Heart left ventricle (tissue), 16 donors: Measurements from ENCODE around the gene LAMB4. TPM values are rescaled to one million over a fixed set of nuclear protein-coding genes. Genes with fewer than 3 reads are reported as not detected.

Experiments used
- ATAC-seq, 4 donors: fragments of 200-7000 bp; cut with Tn5 transposase; one replicate each; pipeline ENCODE4 v1.9.1; 2020 to 2022; ENCODE audit warnings: moderate library complexity in 4 of 4, mild to moderate bottlenecking in 3 of 4, moderate number of reproducible peaks in 1 of 4
- DNase-seq, 5 donors: peaks; one replicate each; pipeline ENCODE4 v3.0.0-alpha.2; 2020
- H3K27ac ChIP-seq, 12 donors: fragments of 200-600 bp; sonication (generic) in 4 of 12; one replicate each; pipeline versions ENCODE4 v1.5.0 to v1.8.0; 2016 to 2022; ENCODE audit warnings: mild to moderate bottlenecking in 2 of 12
- H3K27me3 ChIP-seq, 9 donors: fragments of 200-600 bp; sonication (generic) in 2 of 9; one replicate each; pipeline versions ENCODE4 v1.5.1 to v1.8.0; 2016 to 2022; ENCODE audit warnings: mild to moderate bottlenecking in 3 of 9
- H3K36me3 ChIP-seq, 9 donors: fragments of 200-600 bp; sonication (generic) in 2 of 9; one replicate each; pipeline versions ENCODE4 v1.5.0 to v1.8.0; 2018 to 2022; ENCODE audit warnings: mild to moderate bottlenecking in 2 of 9
- H3K4me1 ChIP-seq, 12 donors: fragments of 200-600 bp; sonication (generic) in 4 of 12; one replicate each; pipeline versions ENCODE4 v1.5.0 to v1.8.0; 2016 to 2022; ENCODE audit warnings: mild to moderate bottlenecking in 3 of 12
- H3K4me3 ChIP-seq, 12 donors: fragments of 200-600 bp; sonication (generic) in 4 of 12; one replicate each; pipeline versions ENCODE4 v1.5.0 to v1.8.0; 2017 to 2022; ENCODE audit warnings: mild to moderate bottlenecking in 9 of 12, moderate library complexity in 4 of 12
- H3K9me3 ChIP-seq, 12 donors: fragments of 200-600 bp; sonication (generic) in 4 of 12; one replicate each; pipeline versions ENCODE4 v1.5.0 to v1.8.0; 2016 to 2022; ENCODE audit warnings: mild to moderate bottlenecking in 1 of 12
- POLR2A ChIP-seq, 2 donors: fragments of 450-650 bp; IDR thresholded peaks; one replicate each; pipeline ENCODE4 v1.6.1; 2017; ENCODE audit warnings: antibody characterized with exemption in 2 of 2, mild to moderate bottlenecking in 2 of 2, moderate library complexity in 2 of 2
- WGBS, 4 donors: extraction: QIAGEN DNeasy Blood & Tissue Kit in 2 of 4; methylation state at CpG; one replicate each; pipeline versions ENCODE4 v1.1.5 to v1.1.7; 2013 to 2018; 5-methylcytosine and 5-hydroxymethylcytosine counted together
- intact Hi-C, 10 donors: fragments of 100-400 bp; cut with DNase I; formaldehyde crosslinking; loops; one replicate each; pipeline versions ENCODE4 v1.11.1 to v1.14.2; 2022
- polyA plus RNA-seq, 2 donors: library from polyadenylated mRNA; stranded (reverse); fragments of 200-250 nt; gene quantifications; one replicate each; pipeline ENCODE4 v1.2.3, GENCODE V29; 2013
- total RNA-seq, 9 donors: library from RNA; depleted of rRNA in 2 of 9; stranded (reverse); fragments of >200 nt in 2 of 9; fragmentation: NEBNext Ultra II Directional in 3 of 9; extraction: Animal tissue kit (Norgen Biotek cat#: 25700) in 3 of 9; gene quantifications; one replicate each; pipeline versions ENCODE4 v1.1.0 to v1.2.4, GENCODE V29; 2016 to 2023
- TF ChIP-seq, protein P1 (sequence below), 12 donors: fragments of 200-600 bp; sonication (generic) in 4 of 12; IDR thresholded peaks; one replicate each; pipeline versions ENCODE4 v1.5.0 to v1.8.0; 2018 to 2022; ENCODE audit warnings: antibody characterized with exemption in 12 of 12, mild to moderate bottlenecking in 5 of 12
- donor health status: ischemic (EF 13 %, LVEDD 7.1; RV severe dilation, severe dysfunction).
- donor health status: healthy with polysubstance abuse.
- donor health status: DM: no; HTN: yes; CAD: no.
- donor health status: DM: no; HTN: no; CAD: no.
- donor health status: ischemic (EF 25% LVEDD 6.9; RV normal size, moderate dysfunction).
- donor health status: ischemic (EF 25% LVEDD 5.7; RV mildly dilated, moderate dysfunction).
- donor health status: healthy.
- donor health status: DM: yes; HTN: yes; CAD: no.
- donor health status: ischemic (EF 35%, LVEDD 5.7; RV mildly dilated, moderate dysfunction).
- donor health status: nonischemic (EF 11% LVEDD 7.7; RV severe dilation, severe dysfunction).
- donor health status: DM: yes; HTN: yes; CAD: no.
- donor health status: PGD.
- donor health status: ischemic (EF 29% LVEDD 5.4; RV normal size, mild dysfunction).
- donor health status: nonischemic (EF 23%, LVEDD 6.1; RV moderate dilation, normal function).

The LAMB4 gene
- total and polyA plus RNA-seq, 11 donors = 0.19 to 0.31 (median 0.26) TPM; not detected in 4

DNA sequence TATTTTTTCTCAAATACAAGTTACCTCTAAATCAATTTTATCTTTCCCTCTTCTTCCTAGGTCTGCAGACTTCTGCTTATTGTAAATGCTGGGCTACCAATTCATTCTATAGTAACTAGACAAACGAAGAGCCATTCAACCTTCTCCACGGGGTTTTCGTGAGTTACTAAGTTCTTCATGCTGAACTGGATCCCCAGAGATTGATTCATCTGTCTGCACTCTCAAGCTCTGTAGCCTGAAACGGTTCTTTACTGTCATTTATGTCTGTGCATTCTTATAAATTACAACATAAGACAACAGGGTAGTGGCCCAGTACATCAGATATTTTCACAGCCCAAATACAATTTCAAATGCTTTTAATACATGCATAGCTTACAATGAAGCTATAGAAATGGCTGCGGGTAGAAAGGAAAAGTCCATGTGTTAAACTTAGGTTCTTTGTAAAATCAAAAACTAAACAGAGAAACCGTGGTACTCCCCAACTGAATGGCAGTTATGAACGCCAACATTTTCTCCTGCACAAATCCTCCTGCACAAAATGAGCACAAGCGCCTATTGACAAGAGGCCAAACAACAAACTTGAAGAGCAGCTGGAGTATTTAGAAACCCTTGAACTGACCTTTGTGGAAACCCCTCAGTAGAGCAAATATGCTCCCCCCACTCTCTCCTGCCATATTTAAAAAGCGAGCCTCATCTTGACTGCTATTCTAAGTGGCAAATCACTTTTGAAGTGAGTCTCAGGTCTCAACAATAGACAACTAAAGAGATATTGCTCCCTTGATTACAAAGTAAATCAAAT, 147.9 kb downstream of the LAMB4 start:
- H3K27ac ChIP-seq = peak overlapping the region in 2 of 12 donors; percentile 2 to 66
- peaks cover 0 to 91% (median 66%) of the 10 kb centered on the region in 9 donors for H3K36me3 ChIP-seq
- peaks cover 0 to 24% (median 14%) of the 10 kb centered on the region in 12 donors for H3K4me1 ChIP-seq
- DNase-seq (no peak), ATAC-seq (peak in 1 of 4 donors; percentile 35)
- intact Hi-C loops = no loop called here
- TF ChIP-seq, protein P1, sequence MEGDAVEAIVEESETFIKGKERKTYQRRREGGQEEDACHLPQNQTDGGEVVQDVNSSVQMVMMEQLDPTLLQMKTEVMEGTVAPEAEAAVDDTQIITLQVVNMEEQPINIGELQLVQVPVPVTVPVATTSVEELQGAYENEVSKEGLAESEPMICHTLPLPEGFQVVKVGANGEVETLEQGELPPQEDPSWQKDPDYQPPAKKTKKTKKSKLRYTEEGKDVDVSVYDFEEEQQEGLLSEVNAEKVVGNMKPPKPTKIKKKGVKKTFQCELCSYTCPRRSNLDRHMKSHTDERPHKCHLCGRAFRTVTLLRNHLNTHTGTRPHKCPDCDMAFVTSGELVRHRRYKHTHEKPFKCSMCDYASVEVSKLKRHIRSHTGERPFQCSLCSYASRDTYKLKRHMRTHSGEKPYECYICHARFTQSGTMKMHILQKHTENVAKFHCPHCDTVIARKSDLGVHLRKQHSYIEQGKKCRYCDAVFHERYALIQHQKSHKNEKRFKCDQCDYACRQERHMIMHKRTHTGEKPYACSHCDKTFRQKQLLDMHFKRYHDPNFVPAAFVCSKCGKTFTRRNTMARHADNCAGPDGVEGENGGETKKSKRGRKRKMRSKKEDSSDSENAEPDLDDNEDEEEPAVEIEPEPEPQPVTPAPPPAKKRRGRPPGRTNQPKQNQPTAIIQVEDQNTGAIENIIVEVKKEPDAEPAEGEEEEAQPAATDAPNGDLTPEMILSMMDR (IDR thresholded peaks at IDR 0.05) = no peak
- no peak for TF ChIP-seq POLR2A (IDR thresholded peaks at IDR 0.05)
- H3K4me3 ChIP-seq = no peak overlapping the region
- 67 to 73% (median 69%) methylated on average over 9 of the region's 9 CpGs for WGBS, 4 donors
- no peaks in the 10 kb centered on the region for H3K9me3 ChIP-seq
- H3K27me3 ChIP-seq = no peaks in the 10 kb centered on the region

DNA sequence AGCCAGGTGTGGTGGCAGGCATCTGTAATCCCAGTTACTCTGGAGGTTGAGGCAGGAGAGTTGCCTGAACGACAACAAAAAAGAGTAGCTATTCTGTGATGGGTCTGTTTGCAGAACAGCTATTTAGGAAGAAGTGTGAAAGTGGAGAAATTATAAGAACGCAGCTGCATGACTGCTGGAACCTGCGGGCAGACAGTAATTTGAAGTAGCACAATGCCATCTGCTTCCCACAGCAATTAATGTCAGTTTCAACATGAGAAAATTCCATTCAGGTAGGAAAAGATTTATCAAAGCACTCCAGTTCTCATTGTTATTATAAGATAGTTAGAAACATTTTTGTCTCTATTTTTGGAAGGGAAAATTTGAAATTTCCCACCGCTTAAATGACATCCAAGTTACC, 148.7 kb downstream of the LAMB4 start:
- TF ChIP-seq POLR2A (IDR thresholded peaks at IDR 0.05) = no peak
- TF ChIP-seq, protein P1 (IDR thresholded peaks at IDR 0.05) = no peak
- Histone ChIP-seq H3K9me3 (no peaks in the 10 kb centered on the region), H3K27me3 (no peaks in the 10 kb centered on the region), H3K36me3 (peaks cover 0 to 88% (median 61%) of the 10 kb centered on the region in 9 donors), H3K4me1 (peaks cover 0 to 24% (median 14%) of the 10 kb centered on the region in 12 donors), H3K27ac (no peak overlapping the region), H3K4me3 (no peak overlapping the region)
- intact Hi-C loops = no loop called here
- WGBS, 4 donors = 66 to 90% (median 79%) methylated on average over 4 of the region's 4 CpGs
- ATAC-seq (no peak), DNase-seq (no peak)

DNA sequence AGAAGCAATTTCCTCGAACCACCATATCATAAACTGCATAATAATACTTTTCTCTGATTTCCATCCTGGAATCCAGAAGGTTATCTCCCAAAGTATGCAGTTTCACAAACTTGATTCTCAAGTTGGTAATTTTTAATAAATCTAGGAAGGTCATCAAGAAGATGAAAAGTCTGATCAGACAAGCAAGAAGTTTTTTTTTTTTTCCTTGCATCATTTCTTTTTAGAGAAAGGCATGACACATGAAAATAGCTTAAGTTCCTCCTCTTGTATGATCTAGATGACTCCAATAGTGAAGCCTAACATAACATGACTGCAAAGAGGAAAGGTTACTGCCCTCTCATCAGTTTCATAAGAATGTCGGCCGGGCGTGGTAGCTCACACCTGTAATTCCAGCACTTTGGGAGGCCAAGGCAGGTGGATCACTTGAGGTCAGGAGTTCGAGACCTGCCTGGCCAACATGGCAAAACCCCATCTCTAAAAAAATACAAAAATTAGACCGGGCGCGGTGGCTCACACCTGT, 149.4 kb downstream of the LAMB4 start:
- Histone ChIP-seq H3K4me1 (peaks cover 0 to 24% (median 14%) of the 10 kb centered on the region in 12 donors), H3K9me3 (no peaks in the 10 kb centered on the region), H3K27ac (no peak overlapping the region), H3K4me3 (no peak overlapping the region), H3K27me3 (no peaks in the 10 kb centered on the region), H3K36me3 (peaks cover 0 to 88% (median 66%) of the 10 kb centered on the region in 9 donors)
- 86 to 98% (median 96%) methylated on average over 8 of the region's 8 CpGs for WGBS, 4 donors
- no peak for TF ChIP-seq POLR2A (IDR thresholded peaks at IDR 0.05)
- TF ChIP-seq, protein P1 (IDR thresholded peaks at IDR 0.05) = no peak
- ATAC-seq = no peak
- DNase-seq = no peak
- intact Hi-C loops = no loop called here

DNA sequence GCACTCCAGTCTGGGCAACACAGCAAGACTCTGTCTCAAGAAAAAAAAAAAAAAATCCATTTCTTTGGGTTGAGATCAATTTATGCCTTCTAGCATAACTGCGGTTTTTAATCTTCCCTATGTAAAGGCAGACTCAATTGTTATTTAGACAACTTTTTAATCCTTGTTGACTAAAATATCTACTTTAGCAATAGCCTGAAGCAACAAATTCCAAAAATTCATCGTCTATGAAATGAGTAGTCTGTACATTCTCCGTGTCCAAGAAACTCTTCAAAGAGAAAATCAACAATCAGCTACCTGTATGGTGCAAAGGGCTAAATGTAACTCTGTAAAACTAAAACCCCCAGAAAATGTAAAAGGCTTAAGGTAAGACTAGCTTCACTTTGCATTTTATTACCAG, 150.0 kb downstream of the LAMB4 start:
- 92 to 98% (median 96%) methylated on average over 3 of the region's 3 CpGs for WGBS, 4 donors
- DNase-seq = no peak
- intact Hi-C loops = no loop called here
- ATAC-seq = no peak
- H3K9me3 ChIP-seq = no peaks in the 10 kb centered on the region
- TF ChIP-seq, protein P1 (IDR thresholded peaks at IDR 0.05) = no peak
- TF ChIP-seq POLR2A (IDR thresholded peaks at IDR 0.05) = no peak
- no peak overlapping the region for H3K4me3 ChIP-seq
- H3K27ac ChIP-seq = peak overlapping the region in 1 of 12 donors; percentile 35
- H3K4me1 ChIP-seq = peaks cover 0 to 24% (median 14%) of the 10 kb centered on the region in 12 donors
- no peaks in the 10 kb centered on the region for H3K27me3 ChIP-seq
- H3K36me3 ChIP-seq = peaks cover 0 to 88% (median 68%) of the 10 kb centered on the region in 9 donors
